Measurements from ENCODE around the gene ERCC6L. TPM values are rescaled to one million over a fixed set of nuclear protein-coding genes. Genes with fewer than 3 reads are reported as not detected.

ERCC6L gene
- total and polyA plus RNA-seq, 2 of the 4 experiments (the other 2 are of a cell fraction): 2.3 to 5.4 TPM

GRCh38 chrX:72207366-72207765 is 31.5 kb downstream of the ERCC6L start:
- DNase-seq (no peak), ATAC-seq (ENCODE audit: low read depth) (no peak)
- WGBS, 2 experiments (ENCODE audit: extremely low coverage in 2 of 2, insufficient read length in 1 of 2): no CpG with 5 or more reads among the region's 4 CpGs
- Histone ChIP-seq H3K9me3 (ENCODE audit: control insufficient read depth, insufficient read depth, low read length) (no peaks in the 10 kb centered on the region), H3K4me2 (ENCODE audit: low read depth, low read length) (no peak overlapping the region), H4K91ac (ENCODE audit: insufficient read depth, low read depth, low read length) (no peak overlapping the region), H3K23ac (ENCODE audit: low read depth, low read length) (no peak overlapping the region), H4K5ac (ENCODE audit: low read depth, low read length) (no peak overlapping the region), H2BK120ac (ENCODE audit: low read depth, low read length) (no peak overlapping the region), H3K27ac (ENCODE audit: insufficient read depth, low read length) (no peak overlapping the region), H3K4me3 (ENCODE audit: insufficient read depth, low read depth, low read length) (no peak overlapping the region), H3K36me3 (ENCODE audit: control insufficient read depth, insufficient read depth, low read length) (peaks cover 7% of the 10 kb centered on the region), H3K27me3 (ENCODE audit: control insufficient read depth, insufficient read depth, low read length) (no peaks in the 10 kb centered on the region; the same call in 1 of the 2 replicates), H3K56ac (ENCODE audit: extremely low read depth, insufficient read depth, low read length) (no peak overlapping the region), H2BK15ac (ENCODE audit: low read depth, low read length) (no peak overlapping the region), H3K9ac (ENCODE audit: low read depth, low read length) (no peak overlapping the region), H2BK20ac (ENCODE audit: low read depth, low read length) (no peak overlapping the region), H4K20me1 (ENCODE audit: insufficient read depth, low read length) (no peaks in the 10 kb centered on the region), H2AK5ac (ENCODE audit: low read depth, low read length) (no peak overlapping the region), H3K79me1 (ENCODE audit: low read depth in 1 of 2, low read length in 2 of 2) (peaks cover 11 to 20% of the 10 kb centered on the region in 2 experiments), H2AFZ (replicated peaks; ENCODE audit: low read length, poor library complexity) (no peak overlapping the region), H4K8ac (ENCODE audit: low read depth in 2 of 2, low read length in 2 of 2) (no peak overlapping the region), H3K18ac (ENCODE audit: low read depth, low read length) (no peak overlapping the region), H2AK9ac (replicated peaks; ENCODE audit: low read depth, low read length, poor library complexity) (no peak overlapping the region), H3K9me1 (ENCODE audit: insufficient read depth, low read length) (no peaks in the 10 kb centered on the region), H3K4ac (ENCODE audit: low read depth, low read length) (no peak overlapping the region), H2BK5ac (ENCODE audit: low read depth, low read length, poor library complexity, severe bottlenecking) (no peak overlapping the region), H3K4me1 (ENCODE audit: control insufficient read depth, insufficient read depth, low read length) (no peaks in the 10 kb centered on the region), H3K14ac (replicated peaks; ENCODE audit: low read depth, low read length) (no peak overlapping the region)
- in situ Hi-C loops (cut with MboI; ENCODE audit: low sequenced_read_pairs) (no loop called here), intact Hi-C loops (cut with micrococcal nuclease) (no loop called here), dilution Hi-C loops (cut with HindIII; ENCODE audit: low sequenced_read_pairs, unreplicated experiment) (no loop called here)
- CTCF ChIA-PET: no interaction called here
- TF ChIP-seq CHD1 (IDR thresholded peaks at IDR 0.05; ENCODE audit: low read depth, low read length) (no peak), RAD21 (IDR thresholded peaks at IDR 0.05; ENCODE audit: low read length) (no peak)
- POLR2A ChIA-PET (ENCODE audit: unreplicated experiment): no interaction called here
- BruUV-seq (replicated peaks): no TSS peak

Data from IMR-90 (cell line).